HEK293 (cell line): Measurements from ENCODE around the gene CAMKMT.

Source experiments
- CTCF ChIA-PET: fragments of 350-600 bp; formaldehyde crosslinking; extraction: SDS; loops from one replicate; lab custom pipeline; 2021; ENCODE audit warnings: antibody characterized with exemption; lab: Yijun Ruan, JAX
- POLR2A ChIA-PET: fragments of 300-600 bp; formaldehyde crosslinking; extraction: SDS; loops from one replicate; lab custom pipeline; 2020; ENCODE audit warnings: antibody characterized with exemption, inconsistent platforms; lab: Yijun Ruan, JAX
- H3K27ac ChIP-seq: fragments of 200-500 bp; sonication (Bioruptor generic); 2 replicates; pipeline ENCODE4 v1.5.1; 2014; ENCODE audit warnings: low read depth, low read length, control low read depth, inconsistent platforms; ENCODE audit errors: extremely low read depth
- H3K36me3 ChIP-seq, 2 experiments: fragments of 200-500 bp in 1 of 2; sonication (Bioruptor generic) in 1 of 2; 1 replicate in 1 of 2; 2 replicates in 1 of 2; pipeline ENCODE4 v1.5.1; 2014 to 2017; ENCODE audit warnings: inconsistent platforms in 2 of 2, low read length in 2 of 2; ENCODE audit not compliant: control insufficient read depth in 2 of 2, insufficient read depth in 1 of 2
- H3K4me1 ChIP-seq: fragments of 200-500 bp; sonication (Bioruptor generic); 2 replicates; pipeline ENCODE4 v1.5.1; 2014; ENCODE audit warnings: mild to moderate bottlenecking, low read length, inconsistent platforms; ENCODE audit not compliant: control insufficient read depth, insufficient read depth
- H3K4me3 ChIP-seq: 2 replicates; pipeline ENCODE4 v1.5.1; 2011; ENCODE audit warnings: low read depth, mild to moderate bottlenecking, control low read depth, low read length, moderate library complexity
- H3K9me3 ChIP-seq: fragments of 200-500 bp; sonication (Bioruptor generic); 2 replicates; pipeline ENCODE4 v1.5.1; 2014; ENCODE audit warnings: low read depth, low read length, inconsistent platforms; ENCODE audit not compliant: control insufficient read depth, insufficient read depth
- BCL6B ChIP-seq: fragments of 450-650 bp; formaldehyde crosslinking; IDR thresholded peaks from 2 replicates; pipeline ENCODE4 v1.5.1; 2017; ENCODE audit warnings: missing biosample characterization, missing genetic modification characterization
- HOXA7 ChIP-seq: sonication (generic); formaldehyde crosslinking; IDR thresholded peaks from 2 replicates; pipeline ENCODE4 v1.8.1; 2022; ENCODE audit warnings: missing genetic modification reagents, borderline replicate concordance
- HOXC10 ChIP-seq: sonication (generic); formaldehyde crosslinking; IDR thresholded peaks from 2 replicates; pipeline ENCODE4 v1.8.1; 2023; ENCODE audit warnings: mild to moderate bottlenecking, missing genetic modification reagents
- KLF10 ChIP-seq: fragments of 450-650 bp; IDR thresholded peaks from 2 replicates; pipeline ENCODE4 v1.5.1; 2018; ENCODE audit warnings: missing biosample characterization, mild to moderate bottlenecking, missing genetic modification characterization
- TCF7L2 ChIP-seq: IDR thresholded peaks from 2 replicates; pipeline ENCODE4 v1.6.1; 2011; ENCODE audit warnings: low read depth, mild to moderate bottlenecking, inconsistent platforms, low read length, moderate library complexity, borderline replicate concordance
- ZEB2 ChIP-seq: fragments of 450-650 bp; formaldehyde crosslinking; IDR thresholded peaks from 2 replicates; pipeline ENCODE4 v1.5.1; 2016; ENCODE audit warnings: missing biosample characterization, missing genetic modification characterization
- ZFHX2 ChIP-seq: fragments of 450-650 bp; formaldehyde crosslinking; conservative IDR thresholded peaks from 2 replicates; pipeline ENCODE4 v1.5.1; 2016; ENCODE audit warnings: missing biosample characterization, missing genetic modification characterization
- ZNF121 ChIP-seq: fragments of 450-650 bp; formaldehyde crosslinking; IDR thresholded peaks from 2 replicates; pipeline ENCODE4 v1.5.1; 2016; ENCODE audit warnings: missing biosample characterization, missing genetic modification characterization
- ZNF138 ChIP-seq: fragments of 450-650 bp; formaldehyde crosslinking; IDR thresholded peaks from 2 replicates; pipeline ENCODE4 v1.5.1; 2016; ENCODE audit warnings: missing biosample characterization, missing genetic modification characterization, borderline replicate concordance
- ZNF148 ChIP-seq: fragments of 450-650 bp; formaldehyde crosslinking; IDR thresholded peaks from 2 replicates; pipeline ENCODE4 v1.5.0; 2017; ENCODE audit warnings: missing biosample characterization, missing genetic modification characterization, borderline replicate concordance
- ZNF239 ChIP-seq: fragments of 450-650 bp; formaldehyde crosslinking; IDR thresholded peaks from 2 replicates; pipeline ENCODE4 v1.5.1; 2016; ENCODE audit warnings: missing biosample characterization, missing genetic modification characterization
- ZNF302 ChIP-seq: fragments of 450-650 bp; formaldehyde crosslinking; IDR thresholded peaks from 2 replicates; pipeline ENCODE4 v1.5.1; 2016; ENCODE audit warnings: missing biosample characterization, missing genetic modification characterization, low read depth
- ZNF350 ChIP-seq: fragments of 450-650 bp; formaldehyde crosslinking; IDR thresholded peaks from 2 replicates; pipeline ENCODE4 v1.5.0; 2017; ENCODE audit warnings: missing biosample characterization, mild to moderate bottlenecking, missing genetic modification characterization
- ZNF394 ChIP-seq: fragments of 450-650 bp; formaldehyde crosslinking; IDR thresholded peaks from 2 replicates; pipeline ENCODE4 v1.5.1; 2016; ENCODE audit warnings: missing biosample characterization, missing genetic modification characterization, mild to moderate bottlenecking, moderate library complexity, borderline replicate concordance
- ZNF530 ChIP-seq: fragments of 450-650 bp; formaldehyde crosslinking; IDR thresholded peaks from 2 replicates; pipeline ENCODE4 v1.5.1; 2016; ENCODE audit warnings: low read depth, missing biosample characterization, missing genetic modification characterization
- ZNF664 ChIP-seq: fragments of 450-650 bp; formaldehyde crosslinking; IDR thresholded peaks from 2 replicates; pipeline ENCODE4 v1.5.1; 2016; ENCODE audit warnings: missing biosample characterization, missing genetic modification characterization
- ZNF776 ChIP-seq: fragments of 450-650 bp; formaldehyde crosslinking; IDR thresholded peaks from 2 replicates; pipeline ENCODE4 v1.5.0; 2017; ENCODE audit warnings: missing biosample characterization, missing genetic modification characterization, borderline replicate concordance
- TF ChIP-seq, protein P1 (sequence below): fragments of 450-650 bp; formaldehyde crosslinking; IDR thresholded peaks from 2 replicates; pipeline ENCODE4 v1.5.1; 2016; ENCODE audit warnings: missing biosample characterization, missing genetic modification characterization
- TF ChIP-seq, protein P2 (sequence below): fragments of 450-650 bp; formaldehyde crosslinking; IDR thresholded peaks from 2 replicates; pipeline ENCODE4 v1.5.1; 2016; ENCODE audit warnings: missing biosample characterization, missing genetic modification characterization

Gene CAMKMT

GRCh38 chr2:44570271-44570670, 208.5 kb downstream of the CAMKMT start:
- no peak for TF ChIP-seq ZNF302
- Histone ChIP-seq H3K36me3 (no peaks in the 10 kb centered on the region), H3K4me3 (no peak overlapping the region), H3K4me1 (peaks cover 8% of the 10 kb centered on the region; the same call in 1 of the 2 replicates), H3K27ac (no peak overlapping the region), H3K9me3 (no peaks in the 10 kb centered on the region)
- ChIA-PET POLR2A (no interaction called here), CTCF (interaction anchor here (0.5 to 1.9 kb wide), 3 partner anchors 10 to 104 kb away, joined by 3 to 7 read pairs (median 4); no protein-coding TSS in a partner anchor)

GRCh38 chr2:44570777-44571176, 209.0 kb downstream of the CAMKMT start:
- TF ChIP-seq ZNF530 (no peak), ZNF239 (tag by site-specific recombination) (no peak), ZNF138 (tag by site-specific recombination) (no peak)
- Histone ChIP-seq H3K9me3 (no peaks in the 10 kb centered on the region), H3K36me3 (no peaks in the 10 kb centered on the region), H3K4me1 (peaks cover 8% of the 10 kb centered on the region; the same call in 1 of the 2 replicates), H3K27ac (no peak overlapping the region), H3K4me3 (no peak overlapping the region)
- ChIA-PET POLR2A (no interaction called here), CTCF (interaction anchor here (0.5 to 1.9 kb wide), 5 partner anchors 10 to 384 kb away, joined by 3 to 7 read pairs (median 3); no protein-coding TSS in a partner anchor)

GRCh38 chr2:44572196-44572900, 210.6 kb downstream of the CAMKMT start:
- TF ChIP-seq HOXC10 (CRISPR knock-in tag) (no peak), HOXA7 (CRISPR knock-in tag) (no peak), ZEB2 (no peak), ZNF394 (tag by site-specific recombination) (no peak), KLF10 (tag by site-specific recombination) (no peak), ZNF664 (no peak), ZNF121 (tag by site-specific recombination) (no peak), TCF7L2 (no peak), ZNF148 (tag by site-specific recombination) (no peak), ZNF138 (tag by site-specific recombination) (no peak), BCL6B (no peak), ZNF302 (no peak), ZNF350 (tag by site-specific recombination) (no peak), ZNF776 (no peak), ZFHX2 (tag by site-specific recombination) (no peak)
- TF ChIP-seq, protein P1, sequence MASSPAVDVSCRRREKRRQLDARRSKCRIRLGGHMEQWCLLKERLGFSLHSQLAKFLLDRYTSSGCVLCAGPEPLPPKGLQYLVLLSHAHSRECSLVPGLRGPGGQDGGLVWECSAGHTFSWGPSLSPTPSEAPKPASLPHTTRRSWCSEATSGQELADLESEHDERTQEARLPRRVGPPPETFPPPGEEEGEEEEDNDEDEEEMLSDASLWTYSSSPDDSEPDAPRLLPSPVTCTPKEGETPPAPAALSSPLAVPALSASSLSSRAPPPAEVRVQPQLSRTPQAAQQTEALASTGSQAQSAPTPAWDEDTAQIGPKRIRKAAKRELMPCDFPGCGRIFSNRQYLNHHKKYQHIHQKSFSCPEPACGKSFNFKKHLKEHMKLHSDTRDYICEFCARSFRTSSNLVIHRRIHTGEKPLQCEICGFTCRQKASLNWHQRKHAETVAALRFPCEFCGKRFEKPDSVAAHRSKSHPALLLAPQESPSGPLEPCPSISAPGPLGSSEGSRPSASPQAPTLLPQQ = no peak
- TF ChIP-seq, protein P2, sequence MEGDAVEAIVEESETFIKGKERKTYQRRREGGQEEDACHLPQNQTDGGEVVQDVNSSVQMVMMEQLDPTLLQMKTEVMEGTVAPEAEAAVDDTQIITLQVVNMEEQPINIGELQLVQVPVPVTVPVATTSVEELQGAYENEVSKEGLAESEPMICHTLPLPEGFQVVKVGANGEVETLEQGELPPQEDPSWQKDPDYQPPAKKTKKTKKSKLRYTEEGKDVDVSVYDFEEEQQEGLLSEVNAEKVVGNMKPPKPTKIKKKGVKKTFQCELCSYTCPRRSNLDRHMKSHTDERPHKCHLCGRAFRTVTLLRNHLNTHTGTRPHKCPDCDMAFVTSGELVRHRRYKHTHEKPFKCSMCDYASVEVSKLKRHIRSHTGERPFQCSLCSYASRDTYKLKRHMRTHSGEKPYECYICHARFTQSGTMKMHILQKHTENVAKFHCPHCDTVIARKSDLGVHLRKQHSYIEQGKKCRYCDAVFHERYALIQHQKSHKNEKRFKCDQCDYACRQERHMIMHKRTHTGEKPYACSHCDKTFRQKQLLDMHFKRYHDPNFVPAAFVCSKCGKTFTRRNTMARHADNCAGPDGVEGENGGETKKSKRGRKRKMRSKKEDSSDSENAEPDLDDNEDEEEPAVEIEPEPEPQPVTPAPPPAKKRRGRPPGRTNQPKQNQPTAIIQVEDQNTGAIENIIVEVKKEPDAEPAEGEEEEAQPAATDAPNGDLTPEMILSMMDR (tag by site-specific recombination) = no peak
- Histone ChIP-seq H3K27ac (no peak overlapping the region), H3K4me3 (no peak overlapping the region), H3K36me3 (no peaks in the 10 kb centered on the region), H3K9me3 (no peaks in the 10 kb centered on the region), H3K4me1 (no peaks in the 10 kb centered on the region)
- ChIA-PET POLR2A (no interaction called here), CTCF (interaction anchor here (1.9 kb wide), 1 partner anchor 12 kb away, joined by 7 read pairs; no protein-coding TSS in a partner anchor)
